IPS DF 4.7 (cell line): Measurements from ENCODE around the gene NGRN.
A peak's percentile ranks its signal among the peaks of the same experiment; 100 is the strongest.

Source experiments
- DNase-seq: peaks from one replicate; pipeline ENCODE4 v3.0.0-alpha.2; 2013; ENCODE audit warnings: low spot score; ENCODE audit errors: extremely low read depth

Gene NGRN, protein sequence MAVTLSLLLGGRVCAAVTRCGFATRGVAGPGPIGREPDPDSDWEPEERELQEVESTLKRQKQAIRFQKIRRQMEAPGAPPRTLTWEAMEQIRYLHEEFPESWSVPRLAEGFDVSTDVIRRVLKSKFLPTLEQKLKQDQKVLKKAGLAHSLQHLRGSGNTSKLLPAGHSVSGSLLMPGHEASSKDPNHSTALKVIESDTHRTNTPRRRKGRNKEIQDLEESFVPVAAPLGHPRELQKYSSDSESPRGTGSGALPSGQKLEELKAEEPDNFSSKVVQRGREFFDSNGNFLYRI

DNA sequence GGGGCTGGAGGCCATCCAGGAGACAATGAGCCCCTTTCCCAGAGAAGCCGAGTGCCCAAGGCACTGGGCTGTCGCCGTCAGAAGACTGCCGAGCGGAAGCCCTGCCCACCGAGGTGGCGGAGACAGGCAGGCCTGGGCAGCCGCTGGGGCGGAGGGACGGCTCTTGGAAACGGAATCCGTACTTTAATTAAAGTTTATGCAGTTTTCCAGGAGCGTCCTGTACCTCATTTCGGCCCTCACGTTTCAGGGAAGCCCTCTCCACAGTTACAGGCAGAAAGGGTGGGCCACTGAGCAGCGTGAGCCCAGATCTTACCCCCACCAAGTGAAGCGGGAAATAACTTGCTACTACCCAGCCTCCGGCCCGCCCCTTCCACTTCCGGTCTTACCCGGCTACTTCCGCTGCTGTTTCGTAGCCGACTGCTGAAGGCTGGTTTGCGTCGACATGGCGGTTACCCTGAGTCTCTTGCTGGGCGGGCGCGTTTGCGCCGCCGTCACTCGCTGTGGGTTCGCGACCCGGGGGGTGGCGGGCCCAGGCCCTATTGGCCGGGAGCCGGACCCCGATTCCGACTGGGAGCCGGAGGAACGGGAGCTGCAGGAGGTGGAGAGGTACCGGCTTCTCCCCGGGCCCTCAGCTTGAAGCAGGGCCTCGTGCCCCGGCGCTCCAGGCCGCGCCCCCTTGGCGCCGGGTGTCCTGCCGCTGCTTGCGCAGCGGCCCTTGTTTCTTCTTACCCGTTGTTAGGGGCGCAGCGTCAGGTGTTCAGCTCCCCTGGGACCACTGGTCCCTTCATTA lies at the start of gene NGRN:
NGRN (plus strand) TSS at position 402 of the 790 bp plus-strand sequence; CDS start at position 443, 41 bp downstream.
- DNase-seq = peak; percentile 82

DNA sequence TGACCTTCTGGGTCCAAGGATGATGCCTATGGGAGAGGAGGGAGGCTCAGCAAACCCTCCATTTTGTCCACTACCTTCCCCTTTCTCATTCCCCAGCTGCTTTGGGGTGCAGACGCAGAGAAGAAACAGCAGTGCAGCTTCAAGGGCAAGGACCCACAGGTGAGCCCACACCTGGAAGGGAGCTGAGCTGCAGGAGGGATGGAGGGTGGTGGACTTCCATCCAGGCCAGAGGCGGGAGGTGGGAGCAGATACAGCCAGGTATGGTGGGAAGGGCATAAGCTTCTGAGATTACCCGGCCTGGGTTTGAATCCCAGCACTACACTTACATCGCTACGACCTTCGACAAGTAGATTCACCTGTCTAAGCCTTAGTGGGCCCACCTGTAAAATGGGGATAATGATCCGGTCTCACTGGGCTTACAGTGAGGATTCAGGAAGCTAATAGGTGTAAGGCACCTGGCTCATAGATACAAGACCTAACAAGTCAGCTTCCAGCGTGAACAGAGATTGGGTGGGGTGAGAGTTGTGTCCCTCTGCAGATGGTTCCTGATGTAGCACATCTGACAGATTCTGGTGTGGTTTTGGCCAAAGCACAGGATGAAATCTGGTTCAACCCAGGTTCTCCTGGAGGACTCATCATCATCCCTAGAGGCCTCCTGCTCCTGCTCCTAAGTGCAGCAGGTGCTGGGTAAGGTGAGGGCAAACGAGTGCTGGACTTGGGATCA lies 47.6 kb upstream of the NGRN start:
- DNase-seq = no peak

DNA sequence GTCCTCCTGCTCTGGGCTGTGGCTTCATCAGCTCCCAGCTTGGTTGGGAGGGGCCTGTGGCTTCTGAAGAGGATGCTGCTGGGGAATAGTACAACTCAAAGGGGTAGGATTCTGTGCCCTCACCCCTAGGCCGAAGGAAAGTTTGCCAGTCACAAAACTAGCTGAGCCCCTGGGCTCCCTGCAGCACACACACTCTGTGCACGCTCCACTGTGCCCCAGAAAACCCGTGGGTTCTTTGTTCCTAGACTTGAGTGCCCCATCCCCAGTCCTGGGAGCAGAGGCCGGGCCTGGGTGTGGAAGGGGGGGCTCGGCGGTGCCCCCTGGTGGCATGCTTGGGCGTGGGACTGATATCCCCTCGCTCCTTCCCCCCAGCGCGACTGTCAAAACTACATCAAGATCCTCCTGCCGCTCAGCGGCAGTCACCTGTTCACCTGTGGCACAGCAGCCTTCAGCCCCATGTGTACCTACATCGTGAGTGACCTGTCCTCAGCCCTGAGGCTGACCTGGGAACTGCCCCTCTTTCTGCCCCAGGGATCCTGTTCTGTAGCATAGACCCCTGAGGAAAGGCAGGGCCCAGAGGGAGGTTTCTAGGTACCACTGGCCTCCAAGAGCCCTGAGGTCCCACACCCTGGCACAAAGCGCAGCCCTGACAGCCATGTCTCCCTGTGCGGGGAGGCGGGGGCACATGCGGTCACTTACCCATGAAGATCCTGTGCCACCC lies 45.9 kb upstream of the NGRN start:
- no peak for DNase-seq

DNA sequence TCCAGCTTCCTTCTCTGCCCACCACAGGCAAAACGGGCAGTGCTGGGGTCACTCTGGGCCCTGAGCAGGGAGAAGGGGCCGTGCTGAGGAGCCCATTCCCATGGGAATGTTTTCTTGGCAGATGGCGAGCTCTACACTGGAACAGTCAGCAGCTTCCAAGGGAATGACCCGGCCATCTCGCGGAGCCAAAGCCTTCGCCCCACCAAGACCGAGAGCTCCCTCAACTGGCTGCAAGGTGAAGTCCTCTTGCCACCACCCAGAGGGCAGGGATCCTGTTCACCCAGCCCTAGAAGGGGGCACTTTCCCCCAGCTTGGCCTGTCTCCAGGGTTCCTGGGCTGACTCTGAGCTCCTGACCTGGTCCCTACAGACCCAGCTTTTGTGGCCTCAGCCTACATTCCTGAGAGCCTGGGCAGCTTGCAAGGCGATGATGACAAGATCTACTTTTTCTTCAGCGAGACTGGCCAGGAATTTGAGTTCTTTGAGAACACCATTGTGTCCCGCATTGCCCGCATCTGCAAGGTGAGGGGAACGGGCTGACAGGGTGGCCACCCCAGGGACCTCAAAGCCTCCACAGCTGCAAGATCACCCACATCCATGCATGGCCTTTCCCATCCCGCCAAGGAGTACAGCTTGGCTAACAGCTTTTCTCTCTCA lies 44.1 kb upstream of the NGRN start:
- no peak for DNase-seq

DNA sequence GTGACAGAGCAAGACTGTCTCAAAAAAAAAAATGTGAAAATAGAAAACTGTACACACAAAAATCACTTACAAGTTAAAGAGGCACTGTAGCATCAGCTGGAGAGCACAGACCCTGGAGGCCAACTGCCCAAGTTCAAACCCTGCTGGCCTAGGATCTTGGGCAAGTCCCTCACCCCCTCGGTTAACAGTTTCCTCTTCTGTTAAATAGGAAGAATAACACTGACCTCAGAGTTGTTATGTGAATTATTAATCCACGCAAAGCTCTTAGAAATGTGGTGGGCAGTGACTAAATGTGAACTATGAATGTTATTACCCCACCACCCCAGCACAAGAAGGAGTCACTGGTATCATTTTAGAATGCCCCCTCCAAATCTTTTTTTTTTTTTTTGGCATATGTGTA lies 42.9 kb upstream of the NGRN start:
- no peak for DNase-seq

DNA sequence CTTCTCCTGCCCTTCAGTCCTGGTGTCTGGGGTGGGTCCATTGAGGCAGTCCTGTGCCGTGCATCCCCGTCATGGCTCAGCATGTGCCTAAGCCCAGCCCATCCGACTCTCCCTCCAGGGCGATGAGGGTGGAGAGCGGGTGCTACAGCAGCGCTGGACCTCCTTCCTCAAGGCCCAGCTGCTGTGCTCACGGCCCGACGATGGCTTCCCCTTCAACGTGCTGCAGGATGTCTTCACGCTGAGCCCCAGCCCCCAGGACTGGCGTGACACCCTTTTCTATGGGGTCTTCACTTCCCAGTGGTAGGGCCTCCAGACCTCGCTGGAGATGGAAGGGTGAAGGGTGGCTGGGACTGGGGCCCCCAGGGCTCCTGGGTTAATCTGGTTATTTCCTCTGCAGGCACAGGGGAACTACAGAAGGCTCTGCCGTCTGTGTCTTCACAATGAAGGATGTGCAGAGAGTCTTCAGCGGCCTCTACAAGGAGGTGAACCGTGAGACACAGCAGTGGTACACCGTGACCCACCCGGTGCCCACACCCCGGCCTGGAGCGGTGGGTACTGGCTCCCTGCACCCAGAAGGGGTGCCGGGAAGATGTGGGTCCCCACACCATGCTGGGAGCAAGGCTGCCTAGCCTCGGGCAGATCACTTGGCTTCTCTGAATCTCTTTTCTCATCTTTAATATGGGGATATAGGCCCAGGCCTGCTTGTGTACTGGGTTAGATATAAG lies 41.9 kb upstream of the NGRN start:
- no peak for DNase-seq

DNA sequence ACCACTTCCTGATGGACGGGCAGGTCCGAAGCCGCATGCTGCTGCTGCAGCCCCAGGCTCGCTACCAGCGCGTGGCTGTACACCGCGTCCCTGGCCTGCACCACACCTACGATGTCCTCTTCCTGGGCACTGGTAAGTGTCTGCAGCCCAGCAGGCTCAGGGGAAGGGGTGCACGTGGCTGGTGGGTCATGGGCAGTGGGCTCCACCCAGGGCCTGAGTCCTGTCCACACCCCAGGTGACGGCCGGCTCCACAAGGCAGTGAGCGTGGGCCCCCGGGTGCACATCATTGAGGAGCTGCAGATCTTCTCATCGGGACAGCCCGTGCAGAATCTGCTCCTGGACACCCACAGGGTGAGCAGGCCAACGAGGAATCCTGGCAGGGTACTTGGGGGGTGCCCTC lies 40.4 kb upstream of the NGRN start:
- no peak for DNase-seq

DNA sequence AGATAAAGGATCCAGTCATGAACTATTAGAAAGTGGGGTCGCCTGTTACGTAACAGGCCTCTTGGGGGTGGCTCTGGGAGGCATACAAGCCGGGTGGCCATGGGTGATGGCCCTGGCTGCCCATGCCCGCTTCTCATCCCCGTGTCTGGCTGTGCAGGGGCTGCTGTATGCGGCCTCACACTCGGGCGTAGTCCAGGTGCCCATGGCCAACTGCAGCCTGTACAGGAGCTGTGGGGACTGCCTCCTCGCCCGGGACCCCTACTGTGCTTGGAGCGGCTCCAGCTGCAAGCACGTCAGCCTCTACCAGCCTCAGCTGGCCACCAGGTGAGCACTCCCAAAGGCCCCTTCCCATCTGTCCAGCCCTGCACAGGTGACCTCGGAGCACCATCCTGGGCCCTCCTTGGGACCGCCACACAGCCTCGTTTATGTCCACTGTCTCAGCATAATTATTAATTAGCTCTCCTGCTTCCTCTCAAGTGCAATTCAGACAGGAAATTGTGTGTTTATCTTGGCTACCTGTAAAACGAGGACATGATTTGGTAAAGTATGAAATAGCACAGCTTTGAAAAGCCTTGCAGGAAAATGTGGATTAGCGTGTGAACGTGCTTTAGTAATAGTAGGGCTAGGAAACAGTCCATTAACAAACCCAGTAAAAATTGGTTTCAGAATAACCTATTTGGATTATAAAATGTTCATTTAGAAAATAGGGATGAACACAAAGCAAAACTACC lies 39.8 kb upstream of the NGRN start:
- no peak for DNase-seq

DNA sequence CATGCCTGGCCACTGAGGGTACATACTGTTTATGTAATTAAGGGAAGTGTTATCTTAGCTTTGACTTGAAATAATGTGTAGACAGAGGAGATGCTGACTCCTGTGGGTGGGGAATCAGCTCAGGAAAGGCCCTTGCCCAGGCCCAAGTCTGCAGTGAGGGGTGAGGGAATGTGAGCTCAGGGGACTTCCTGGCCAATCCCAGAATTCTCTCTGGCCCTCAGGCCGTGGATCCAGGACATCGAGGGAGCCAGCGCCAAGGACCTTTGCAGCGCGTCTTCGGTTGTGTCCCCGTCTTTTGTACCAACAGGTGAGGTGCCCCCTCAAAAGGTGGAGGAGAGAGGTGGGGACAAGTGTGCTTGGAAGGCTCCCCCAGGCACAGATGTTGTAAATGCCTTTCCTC lies 38.1 kb upstream of the NGRN start:
- no peak for DNase-seq

DNA sequence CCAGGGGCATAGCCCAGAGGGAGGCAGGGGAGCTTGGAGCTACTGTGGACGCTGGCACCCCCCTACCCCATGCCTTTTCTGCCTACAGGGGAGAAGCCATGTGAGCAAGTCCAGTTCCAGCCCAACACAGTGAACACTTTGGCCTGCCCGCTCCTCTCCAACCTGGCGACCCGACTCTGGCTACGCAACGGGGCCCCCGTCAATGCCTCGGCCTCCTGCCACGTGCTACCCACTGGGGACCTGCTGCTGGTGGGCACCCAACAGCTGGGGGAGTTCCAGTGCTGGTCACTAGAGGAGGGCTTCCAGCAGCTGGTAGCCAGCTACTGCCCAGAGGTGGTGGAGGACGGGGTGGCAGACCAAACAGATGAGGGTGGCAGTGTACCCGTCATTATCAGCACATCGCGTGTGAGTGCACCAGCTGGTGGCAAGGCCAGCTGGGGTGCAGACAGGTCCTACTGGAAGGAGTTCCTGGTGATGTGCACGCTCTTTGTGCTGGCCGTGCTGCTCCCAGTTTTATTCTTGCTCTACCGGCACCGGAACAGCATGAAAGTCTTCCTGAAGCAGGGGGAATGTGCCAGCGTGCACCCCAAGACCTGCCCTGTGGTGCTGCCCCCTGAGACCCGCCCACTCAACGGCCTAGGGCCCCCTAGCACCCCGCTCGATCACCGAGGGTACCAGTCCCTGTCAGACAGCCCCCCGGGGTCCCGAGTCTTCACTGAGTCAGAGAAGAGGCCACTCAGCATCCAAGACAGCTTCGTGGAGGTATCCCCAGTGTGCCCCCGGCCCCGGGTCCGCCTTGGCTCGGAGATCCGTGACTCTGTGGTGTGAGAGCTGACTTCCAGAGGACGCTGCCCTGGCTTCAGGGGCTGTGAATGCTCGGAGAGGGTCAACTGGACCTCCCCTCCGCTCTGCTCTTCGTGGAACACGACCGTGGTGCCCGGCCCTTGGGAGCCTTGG lies 37.4 kb upstream of the NGRN start:
- DNase-seq = no peak

DNA sequence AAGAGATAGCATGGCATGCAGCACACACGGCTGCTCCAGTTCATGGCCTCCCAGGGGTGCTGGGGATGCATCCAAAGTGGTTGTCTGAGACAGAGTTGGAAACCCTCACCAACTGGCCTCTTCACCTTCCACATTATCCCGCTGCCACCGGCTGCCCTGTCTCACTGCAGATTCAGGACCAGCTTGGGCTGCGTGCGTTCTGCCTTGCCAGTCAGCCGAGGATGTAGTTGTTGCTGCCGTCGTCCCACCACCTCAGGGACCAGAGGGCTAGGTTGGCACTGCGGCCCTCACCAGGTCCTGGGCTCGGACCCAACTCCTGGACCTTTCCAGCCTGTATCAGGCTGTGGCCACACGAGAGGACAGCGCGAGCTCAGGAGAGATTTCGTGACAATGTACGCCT lies 36.5 kb upstream of the NGRN start:
- no peak for DNase-seq

DNA sequence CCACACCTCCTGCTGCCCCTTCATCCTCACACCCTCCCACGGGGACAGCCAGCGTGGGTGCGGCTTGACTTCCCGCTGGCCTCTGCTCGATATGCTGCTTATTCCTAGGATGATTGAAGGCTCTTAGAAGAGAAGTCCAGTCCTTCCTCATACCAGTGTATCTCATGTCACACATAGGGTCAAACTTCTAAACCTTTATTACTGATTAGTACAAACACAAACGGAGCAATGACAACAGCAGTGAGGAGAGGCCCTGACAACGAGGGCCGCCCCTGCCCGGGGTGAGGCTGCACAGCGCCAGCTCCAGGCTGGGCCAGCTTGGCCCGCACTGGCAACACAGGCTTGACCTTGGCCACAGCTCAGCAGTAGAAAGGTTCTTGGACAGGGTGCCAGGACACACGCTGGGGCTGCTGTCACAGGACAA lies 35.4 kb upstream of the NGRN start:
- DNase-seq = no peak

DNA sequence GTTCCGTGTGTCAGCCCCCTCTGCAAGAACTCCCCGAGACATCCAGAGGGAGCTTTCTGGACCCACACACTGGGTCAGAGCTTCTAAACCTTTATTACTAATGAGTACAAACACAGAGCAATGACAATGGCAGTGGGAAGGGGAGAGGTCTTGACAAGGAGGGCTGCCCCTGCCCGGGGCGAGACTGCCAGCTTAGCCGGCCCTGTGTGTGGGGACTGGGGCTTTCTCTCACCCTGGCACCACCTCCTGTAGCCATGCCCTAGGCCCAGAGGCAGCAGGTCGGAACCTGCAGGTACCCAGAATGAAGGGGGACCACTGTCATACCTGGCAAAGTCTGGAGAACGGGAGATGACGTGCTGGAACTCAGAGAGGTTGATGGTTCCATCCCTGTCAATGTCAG lies 34.9 kb upstream of the NGRN start:
- DNase-seq = no peak

DNA sequence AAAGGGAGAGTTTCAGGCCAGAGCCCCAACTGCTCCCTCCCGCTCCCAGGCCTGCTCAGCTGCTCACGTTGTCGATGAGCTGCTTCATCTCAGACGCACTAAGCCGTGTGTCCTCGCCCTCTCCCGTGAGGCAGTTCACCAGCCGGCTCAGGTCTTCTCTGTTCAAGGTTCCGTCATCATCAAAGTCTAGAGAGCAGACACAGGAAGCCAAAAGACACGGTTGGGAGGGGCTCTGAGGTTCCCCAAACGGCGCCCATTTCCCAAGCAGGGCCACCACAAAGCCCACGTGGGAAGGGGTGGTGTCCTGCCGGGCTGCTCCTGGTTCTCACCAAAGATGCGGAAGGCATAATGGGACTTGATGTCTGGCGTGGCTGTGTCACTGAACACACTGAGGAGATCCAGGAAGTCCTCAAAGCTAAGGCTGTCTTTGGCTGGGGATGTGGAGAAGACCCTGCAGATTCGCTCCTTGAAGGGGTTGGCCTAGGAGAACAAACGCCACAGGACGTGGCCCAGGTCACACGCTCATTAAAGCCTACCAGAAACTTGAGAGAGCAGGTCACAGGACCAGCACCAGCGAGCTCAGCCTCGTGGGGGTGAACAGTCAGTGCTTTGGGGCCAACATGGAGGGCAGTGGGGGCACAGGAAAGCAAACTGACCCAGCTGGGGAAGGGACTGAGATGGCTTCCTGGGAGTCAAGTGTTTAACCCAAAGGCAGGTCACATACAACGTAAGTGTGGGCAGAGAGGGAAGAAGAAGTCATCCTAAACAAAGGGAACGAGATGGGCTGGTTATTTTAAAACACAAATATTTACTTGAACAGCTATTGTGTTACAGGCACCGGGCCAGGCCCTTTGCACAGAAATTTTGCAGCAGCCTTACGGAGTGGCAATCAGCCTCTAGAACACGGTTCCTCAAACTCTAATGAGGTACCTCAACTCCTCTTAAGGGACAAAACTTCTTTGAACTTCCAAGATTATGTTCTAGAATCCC lies 34.1 kb upstream of the NGRN start:
- DNase-seq = no peak

DNA sequence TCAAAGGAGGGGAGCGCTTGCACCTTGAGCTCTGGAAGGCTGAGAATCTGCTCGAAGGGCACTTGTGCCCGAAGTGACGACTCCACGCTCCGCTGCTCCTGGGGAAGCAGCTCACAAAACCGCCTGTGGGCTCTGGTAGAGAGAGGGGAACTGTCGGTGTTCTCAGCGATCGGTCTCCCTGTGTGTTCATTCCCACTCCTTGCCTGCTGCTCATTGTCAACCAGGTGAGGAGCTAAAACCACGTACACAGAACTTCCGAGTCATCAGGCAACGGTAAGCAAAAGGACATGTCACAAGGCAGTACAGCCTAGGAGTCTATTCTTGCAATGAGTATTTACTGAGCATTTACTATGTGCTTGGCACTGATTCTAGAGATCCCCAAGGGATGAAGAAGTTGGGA lies 33.3 kb upstream of the NGRN start:
- no peak for DNase-seq

DNA sequence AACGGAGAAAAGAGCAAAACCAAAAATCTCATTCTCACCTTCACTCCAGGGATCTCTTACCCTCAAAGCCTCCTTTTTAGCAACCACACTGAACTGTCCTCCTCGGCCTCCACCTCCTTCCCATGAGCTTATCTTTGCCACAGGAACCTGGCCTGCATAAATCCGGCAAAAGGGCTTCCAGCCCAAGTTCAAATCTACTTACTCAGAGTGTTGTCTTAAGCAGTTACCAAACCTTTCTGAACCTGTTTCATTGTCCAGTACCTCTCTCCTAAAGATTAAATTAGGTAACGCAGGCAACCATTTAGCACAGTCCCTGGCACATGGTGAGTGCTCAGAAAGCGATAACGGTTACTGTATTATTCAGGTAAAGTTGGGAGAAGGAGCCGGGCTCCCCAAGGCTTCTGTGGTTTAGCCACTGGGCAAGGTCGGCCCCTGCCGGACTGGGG lies 32.5 kb upstream of the NGRN start:
- DNase-seq = no peak

DNA sequence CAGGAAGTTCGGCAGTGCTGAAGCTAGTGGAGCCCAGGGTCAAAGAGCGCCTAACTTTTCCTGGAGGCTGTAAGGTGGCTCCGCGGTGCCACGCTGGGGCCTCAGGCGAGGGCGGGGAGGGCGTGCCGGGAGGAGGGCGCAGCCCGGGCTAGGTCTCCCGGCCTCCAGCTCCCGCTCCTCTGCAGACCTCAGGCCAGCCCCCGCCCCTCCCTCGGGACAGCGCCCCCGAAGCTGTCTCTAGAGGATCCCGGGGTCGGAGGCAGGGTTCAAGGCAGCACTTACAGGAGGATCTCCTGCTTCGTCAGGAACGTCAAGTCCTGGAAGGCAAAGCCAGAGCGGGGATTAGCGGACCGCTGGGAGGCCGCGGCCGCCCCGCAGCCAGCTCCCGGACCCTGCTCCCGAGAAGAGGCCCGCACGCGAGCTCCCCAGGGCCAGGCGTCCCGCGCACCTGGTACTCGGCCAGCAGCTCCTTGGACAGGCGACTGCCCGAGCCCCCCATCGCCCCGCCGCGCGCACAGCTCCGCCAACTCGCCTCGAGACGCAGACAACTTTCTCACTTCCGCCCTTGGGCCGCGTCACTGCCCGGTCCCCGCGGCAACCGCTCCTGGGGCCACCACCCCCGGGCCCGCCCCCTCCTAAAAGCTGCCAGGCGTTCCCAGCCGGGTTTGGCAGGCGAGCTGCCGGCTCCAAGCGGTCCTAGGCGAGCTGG lies 31.9 kb upstream of the NGRN start, which contains the start of gene CIB1:
CIB1 (minus strand) TSS at position 555 of the 709 bp plus-strand sequence; CDS start at position 499, 56 bp downstream.
- DNase-seq = no peak
